Calu3 (cell line): ENCODE results near the gene KCNJ1. TPM values are rescaled to one million over a fixed set of nuclear protein-coding genes. Genes with fewer than 3 reads are reported as not detected.
A peak's percentile ranks its signal among the peaks of the same experiment; 100 is the strongest.

Experiments used
- BruUV-seq: library from RNA; stranded (reverse); fragments of 400-500 nt; replicated peaks from 2 replicates; lab custom pipeline; 2021; lab: Mats Ljungman, UMichigan
- CTCF ChIA-PET: fragments of 300-600 bp; sonication (Branson Sonifier 250); formaldehyde crosslinking; loops from one replicate; lab custom pipeline; 2022; ENCODE audit warnings: antibody characterized with exemption; lab: Charles Lee
- DNase-seq: peaks from one replicate; pipeline ENCODE4 v3.0.0; 2022
- H3K27ac Mint-ChIP-seq: one replicate; pipeline ENCODE4 v1.8.0; 2022; ENCODE audit warnings: mixed read lengths; ENCODE audit not compliant: unreplicated experiment
- H3K27me3 Mint-ChIP-seq: one replicate; pipeline ENCODE4 v1.8.0; 2022; ENCODE audit warnings: mixed read lengths; ENCODE audit not compliant: unreplicated experiment
- H3K36me3 Mint-ChIP-seq: one replicate; pipeline ENCODE4 v1.8.0; 2022; ENCODE audit warnings: mild to moderate bottlenecking, moderate library complexity, mixed read lengths; ENCODE audit not compliant: insufficient read depth, unreplicated experiment
- H3K4me1 Mint-ChIP-seq: one replicate; pipeline ENCODE4 v1.8.0; 2022; ENCODE audit warnings: mild to moderate bottlenecking, low read depth, mixed read lengths; ENCODE audit not compliant: unreplicated experiment
- H3K4me3 Mint-ChIP-seq: one replicate; pipeline ENCODE4 v1.8.0; 2022; ENCODE audit warnings: mild to moderate bottlenecking, low read depth, moderate library complexity, mixed read lengths; ENCODE audit not compliant: unreplicated experiment
- H3K9me3 Mint-ChIP-seq: one replicate; pipeline ENCODE4 v1.8.0; 2022; ENCODE audit warnings: low read depth, mixed read lengths; ENCODE audit not compliant: unreplicated experiment
- CTCF ChIP-seq: fragments of 200-600 bp; IDR thresholded peaks from one replicate; pipeline ENCODE4 v1.8.0; 2022; ENCODE audit warnings: antibody characterized with exemption; ENCODE audit not compliant: unreplicated experiment
- intact Hi-C: fragments of 100-400 bp; cut with micrococcal nuclease; formaldehyde crosslinking; loops from one replicate; pipeline ENCODE4 v1.10.0; 2022; ENCODE audit not compliant: unreplicated experiment
- total RNA-seq: library from RNA; stranded (reverse); gene quantifications from 2 replicates; pipeline ENCODE4 v1.2.3, GENCODE V29; 2022

KCNJ1 gene
- total RNA-seq, 1 experiment from 2014 or later: not detected

- H3K27me3 Mint-ChIP-seq: peaks cover 46% of the 10 kb centered on the region
- no peak overlapping the region for H3K4me3 Mint-ChIP-seq
- H3K4me1 Mint-ChIP-seq: no peaks in the 10 kb centered on the region
- no peaks in the 10 kb centered on the region for H3K36me3 Mint-ChIP-seq
- H3K9me3 Mint-ChIP-seq: no peaks in the 10 kb centered on the region
- intact Hi-C loops: no loop called here
- no peak for TF ChIP-seq CTCF
- no TSS peak for BruUV-seq
- no peak for DNase-seq
- H3K27ac Mint-ChIP-seq: no peak overlapping the region
- CTCF ChIA-PET: no interaction called here
Measured at GRCh38 chr11:128862908-128863660, 4.0 kb downstream of the KCNJ1 start.

GRCh38 chr11:128862406-128862805, 4.7 kb downstream of the KCNJ1 start:
- Mint-ChIP-seq H3K36me3 (no peaks in the 10 kb centered on the region), H3K9me3 (no peaks in the 10 kb centered on the region), H3K4me1 (no peaks in the 10 kb centered on the region), H3K27me3 (peaks cover 52% of the 10 kb centered on the region), H3K27ac (no peak overlapping the region), H3K4me3 (no peak overlapping the region)
- DNase-seq: no peak
- CTCF ChIA-PET: no interaction called here
- TF ChIP-seq CTCF: no peak
- no TSS peak for BruUV-seq
- intact Hi-C loops: no loop called here

GRCh38 chr11:128860571-128861361, 6.3 kb downstream of the KCNJ1 start:
- Mint-ChIP-seq H3K27ac (no peak overlapping the region), H3K9me3 (no peaks in the 10 kb centered on the region), H3K27me3 (peaks cover 69% of the 10 kb centered on the region), H3K36me3 (no peaks in the 10 kb centered on the region), H3K4me1 (no peaks in the 10 kb centered on the region), H3K4me3 (no peak overlapping the region)
- DNase-seq: no peak
- TF ChIP-seq CTCF: no peak
- intact Hi-C loops: no loop called here
- no TSS peak for BruUV-seq
- CTCF ChIA-PET: no interaction called here

DNA sequence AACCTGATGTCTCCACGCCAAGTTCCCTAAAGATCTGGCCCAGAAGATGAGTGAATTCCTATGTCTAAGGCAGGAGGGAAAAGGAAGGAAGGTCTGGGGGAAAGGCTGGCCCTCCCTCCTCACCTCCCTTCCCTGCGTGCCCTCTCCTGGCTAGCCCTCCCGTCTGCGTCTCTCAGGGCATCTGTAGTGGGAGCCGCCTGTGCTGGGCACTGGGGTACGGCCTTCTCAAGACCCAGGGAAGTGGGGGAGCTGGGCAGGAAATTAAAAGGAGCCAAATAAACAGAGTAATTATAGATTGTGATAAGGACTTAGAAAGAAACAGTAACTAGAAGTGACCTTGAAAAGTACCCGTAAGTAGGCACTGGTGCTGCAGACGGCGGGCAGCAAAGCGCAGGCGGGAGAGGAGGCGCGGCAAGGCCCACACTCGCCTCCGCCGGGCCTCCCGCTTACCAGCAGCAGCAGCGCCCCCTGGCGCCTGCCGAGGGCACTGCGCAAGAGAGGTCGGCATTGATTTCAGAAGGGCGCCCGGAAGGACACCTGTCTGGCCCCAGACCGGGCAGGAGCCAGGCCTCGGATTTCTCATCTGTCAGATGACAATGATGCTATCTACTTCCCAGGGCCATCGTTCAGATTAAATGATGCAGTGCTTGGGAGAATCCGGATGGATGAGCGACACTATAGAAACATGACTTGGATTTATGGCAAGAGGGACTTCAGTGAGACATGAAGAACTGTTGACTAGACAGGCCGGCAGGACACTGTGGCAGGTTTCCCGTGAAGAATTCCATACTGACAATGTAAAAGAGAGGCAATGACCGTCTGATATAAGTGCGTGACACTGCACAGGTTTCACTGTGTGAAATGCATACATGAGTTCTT, 7.3 kb downstream of the KCNJ1 start:
- Mint-ChIP-seq H3K9me3 (no peaks in the 10 kb centered on the region), H3K27ac (no peak overlapping the region), H3K27me3 (peaks cover 65% of the 10 kb centered on the region), H3K4me1 (no peaks in the 10 kb centered on the region), H3K36me3 (no peaks in the 10 kb centered on the region), H3K4me3 (no peak overlapping the region)
- DNase-seq: peak; percentile 57
- CTCF ChIA-PET: no interaction called here
- no TSS peak for BruUV-seq
- TF ChIP-seq CTCF: peak; percentile 60
- intact Hi-C loops: no loop called here
